HUDEP-2 (cell line): Measurements from ENCODE around the gene CPT1B.

ENCODE experiments used
- DNase-seq, 76 experiments: peaks; one replicate each; lab custom pipeline; 2025; ENCODE audit not compliant: unreplicated experiment in 76 of 76; lab: John Stamatoyannopoulos, UW

CPT1B gene

DNA sequence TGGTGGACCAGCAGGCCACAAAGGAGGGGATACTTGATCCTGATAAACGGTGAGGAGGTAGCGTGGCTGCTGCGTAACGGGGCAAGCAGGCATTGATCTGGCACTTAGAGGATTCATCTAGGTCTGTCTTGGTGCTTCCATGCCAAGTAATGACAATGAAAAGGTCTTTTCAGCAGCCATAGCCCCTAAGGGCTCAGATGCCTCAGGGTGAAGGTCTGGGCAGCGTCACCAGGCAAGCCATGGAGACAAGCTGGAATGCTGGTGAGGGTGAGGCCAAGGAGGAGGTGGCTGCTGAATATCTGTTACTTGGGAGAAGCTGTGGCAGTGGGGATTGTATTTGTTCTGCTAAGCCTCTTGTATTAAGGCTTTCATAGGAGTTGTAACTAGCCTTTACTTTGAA lies 9.2 kb upstream of the CPT1B start:
- DNase-seq, result no peak

DNA sequence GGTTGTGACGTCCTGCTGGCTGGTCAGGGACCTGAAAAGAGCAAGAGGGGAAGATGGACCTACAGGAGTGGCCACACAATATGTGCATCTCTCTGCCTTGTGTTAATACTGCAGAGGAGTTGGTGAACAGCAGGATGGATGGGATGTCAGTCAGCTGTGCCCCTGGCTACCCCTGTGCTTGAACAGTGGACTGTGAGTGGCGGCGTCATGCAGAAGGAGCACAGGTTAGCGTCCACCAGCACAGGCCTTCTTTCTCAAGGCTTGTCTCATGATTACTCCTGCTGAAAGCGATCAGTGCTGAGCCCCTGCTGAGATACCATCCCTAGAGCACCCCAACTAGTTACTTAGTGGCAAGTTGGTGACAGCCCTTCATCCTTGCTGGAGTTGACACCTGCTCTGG lies 8.2 kb upstream of the CPT1B start:
- no peak for DNase-seq

DNA sequence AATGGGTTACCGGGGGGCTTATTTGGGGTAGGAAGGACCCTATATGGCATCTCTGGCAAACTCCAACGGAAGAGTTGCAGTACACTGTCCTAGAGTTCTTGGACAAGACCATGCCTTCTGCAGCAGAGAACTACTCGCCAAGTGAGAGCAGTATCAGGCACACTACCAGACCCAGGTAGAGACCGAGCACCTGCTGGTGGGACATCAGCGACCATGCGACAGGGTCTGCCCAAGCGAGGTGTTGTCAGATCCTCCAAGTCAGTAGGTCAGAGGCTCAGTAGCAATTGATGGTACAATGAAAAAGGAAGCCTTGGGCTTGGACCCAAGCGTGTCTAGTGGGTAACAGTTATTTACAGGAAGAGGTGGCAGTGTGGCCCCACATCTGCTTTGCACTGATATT lies 7.6 kb upstream of the CPT1B start:
- DNase-seq, result no peak

DNA sequence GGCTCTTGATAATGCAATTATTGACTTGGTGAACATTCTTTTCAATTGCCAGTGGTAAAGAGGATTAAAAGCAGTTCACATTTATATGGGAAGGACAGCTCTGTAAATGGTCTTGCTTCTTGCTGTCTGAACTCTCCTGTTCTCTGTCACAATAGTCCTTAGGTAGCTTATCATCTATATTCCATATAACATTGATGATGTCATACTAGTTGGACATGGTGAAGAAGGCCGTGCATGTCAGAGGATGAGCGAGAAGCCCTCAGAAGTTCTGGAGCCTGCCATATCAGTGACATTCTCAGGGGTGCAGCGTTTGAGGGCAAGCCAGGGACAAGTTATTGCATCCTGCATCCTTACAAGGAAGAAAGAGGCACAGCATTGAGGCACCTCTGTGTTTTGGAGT lies 7.0 kb upstream of the CPT1B start:
- DNase-seq, result no peak

DNA sequence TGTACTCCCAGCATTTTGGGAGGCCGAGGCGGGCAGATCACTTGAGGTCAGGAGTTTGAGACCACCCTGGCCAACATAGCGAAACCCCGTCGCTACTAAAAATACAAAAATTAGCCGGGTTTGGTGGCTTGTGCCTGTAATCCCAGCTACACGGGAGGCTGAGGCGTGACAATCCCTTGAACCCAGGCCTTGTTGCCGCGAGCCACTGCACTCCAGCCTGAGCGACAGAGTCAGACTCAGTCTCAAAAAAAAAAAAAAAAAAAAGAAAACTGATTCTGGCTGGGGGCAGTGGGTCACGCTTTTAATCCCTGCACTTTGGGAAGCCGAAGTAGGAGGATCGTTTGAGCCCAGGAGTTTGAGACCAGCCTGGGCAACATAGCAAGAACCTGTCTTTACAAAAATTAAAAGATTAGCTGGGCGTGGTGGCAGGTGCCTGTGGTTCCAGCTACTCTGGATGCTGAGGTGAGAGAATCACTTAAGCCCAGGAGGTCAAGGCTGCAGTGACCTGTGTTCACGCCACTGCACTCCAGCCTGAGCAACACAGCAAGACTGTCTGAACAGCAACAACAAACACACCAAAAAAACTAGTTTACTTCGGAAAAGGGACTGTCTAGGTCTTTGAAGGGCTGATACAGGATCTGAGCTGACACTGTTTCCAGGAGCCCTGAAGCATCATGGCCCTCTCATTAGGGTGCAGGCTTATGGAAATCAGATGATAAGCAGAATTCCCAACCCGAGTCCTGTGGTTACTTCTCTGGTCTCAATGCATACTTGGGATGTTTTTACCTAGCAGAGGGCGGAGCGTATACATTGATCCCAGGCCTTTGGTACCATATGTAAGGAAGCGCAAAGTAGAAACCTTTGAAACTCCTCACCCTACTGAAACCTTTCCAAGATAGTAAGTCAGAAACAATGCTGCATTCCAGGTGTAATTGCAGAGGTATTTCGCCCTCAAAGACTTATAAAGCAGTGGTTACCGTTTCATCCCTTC lies 6.2 kb upstream of the CPT1B start:
- no peak for DNase-seq

DNA sequence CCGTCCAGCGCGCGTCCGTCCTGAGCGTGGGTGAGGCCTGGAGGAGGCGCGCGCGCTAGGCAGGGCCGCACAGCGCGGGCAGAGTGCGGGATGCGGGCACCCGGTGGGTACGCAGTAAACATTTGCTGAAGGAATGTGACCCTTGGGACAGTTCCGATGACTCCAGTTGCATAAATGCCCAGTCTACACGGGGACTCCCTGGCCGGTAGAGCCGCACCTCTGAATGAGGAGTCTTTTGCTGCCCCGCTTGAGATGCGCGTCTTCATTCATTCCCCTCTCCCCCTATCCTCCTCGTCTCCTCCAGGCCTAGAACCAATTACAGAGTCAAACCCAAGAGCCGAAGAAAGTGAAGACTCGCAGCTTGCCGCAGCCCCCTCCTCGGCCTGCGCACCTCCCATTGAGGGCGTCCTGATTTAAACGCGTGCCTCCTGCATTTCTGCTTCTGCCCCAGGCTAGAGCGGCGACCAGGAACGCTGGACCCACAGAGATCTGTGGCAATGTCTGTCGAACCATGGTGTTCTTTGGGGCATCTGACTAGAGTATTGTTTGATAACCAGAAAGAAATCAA lies 5.2 kb upstream of the CPT1B start:
- DNase-seq, result peak in 1 of 76 experiments; percentile 61

DNA sequence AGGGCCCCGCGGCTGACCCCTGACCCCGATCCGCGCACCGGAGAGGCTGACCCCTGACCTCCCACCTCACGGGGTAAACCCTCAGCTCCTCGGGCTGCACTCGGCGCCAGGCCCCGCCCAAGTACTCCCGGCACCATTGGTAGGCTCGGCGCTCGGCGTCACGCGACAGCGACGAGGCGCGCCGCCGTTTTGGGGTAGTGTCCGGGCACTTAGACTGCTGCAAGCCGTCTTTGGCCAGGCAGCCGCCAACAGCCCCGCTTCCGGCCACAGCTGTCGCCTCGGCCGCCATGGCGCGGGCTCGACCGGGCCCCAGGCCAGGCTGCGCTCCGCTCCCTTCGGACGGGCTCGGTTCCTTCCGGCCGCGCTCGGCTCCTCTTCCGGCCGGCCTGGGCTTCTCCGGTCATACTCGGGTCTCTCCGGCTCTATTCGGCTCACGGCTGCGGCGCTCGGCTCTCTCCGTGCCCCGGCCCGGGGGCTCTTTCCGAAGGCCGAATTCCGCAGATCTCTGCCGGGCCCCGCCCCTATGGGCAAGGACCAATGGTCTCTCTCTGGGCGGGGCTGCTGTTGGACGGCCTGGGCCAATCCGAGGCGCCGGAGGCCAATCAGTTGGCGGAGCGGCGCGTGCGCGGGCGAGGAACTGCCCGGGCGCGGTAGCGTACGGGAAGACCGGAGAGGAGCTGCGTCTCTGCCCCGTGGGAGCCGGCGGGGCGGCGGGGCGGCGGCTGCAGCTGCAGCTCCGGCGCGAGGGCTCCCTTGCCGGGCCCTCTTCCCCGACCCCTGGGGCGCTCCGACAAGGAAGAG lies 4.5 kb upstream of the CPT1B start, which contains the start of gene CHKB:
TSS of gene CHKB (minus strand) at position 357 of the 801 bp plus-strand sequence. CDS start at position 289, 68 bp downstream.
- DNase-seq, result peak; percentile 36 to 99 (median 96)

DNA sequence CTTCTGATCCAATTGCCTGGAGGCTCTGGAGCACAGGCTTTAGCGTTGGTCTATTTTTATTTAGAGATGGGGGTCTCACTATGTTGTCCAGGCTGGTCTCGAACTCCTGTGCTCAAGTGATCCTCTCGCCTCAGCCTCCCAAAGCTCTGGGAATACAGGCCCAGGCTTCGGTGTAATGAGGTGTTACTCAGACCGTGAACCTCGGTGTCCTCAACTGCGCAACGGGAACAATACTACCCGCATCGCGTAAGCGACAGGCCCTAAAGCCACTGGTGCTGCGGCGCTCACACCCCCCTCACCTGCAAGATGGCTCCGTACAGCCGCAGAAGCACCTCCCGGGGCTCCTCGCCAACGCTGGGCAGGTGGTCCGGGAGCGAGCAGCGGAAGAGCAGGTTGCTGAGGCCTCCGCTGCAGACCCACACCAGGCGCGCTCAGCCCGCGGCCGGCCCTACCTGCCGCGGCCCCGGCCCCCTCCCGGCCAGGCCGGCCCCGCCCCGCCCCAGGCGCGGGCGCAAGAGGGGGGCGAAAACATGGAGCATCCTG lies 3.8 kb upstream of the CPT1B start:
- DNase-seq, result peak in 2 of 76 experiments; percentile 15 to 45

DNA sequence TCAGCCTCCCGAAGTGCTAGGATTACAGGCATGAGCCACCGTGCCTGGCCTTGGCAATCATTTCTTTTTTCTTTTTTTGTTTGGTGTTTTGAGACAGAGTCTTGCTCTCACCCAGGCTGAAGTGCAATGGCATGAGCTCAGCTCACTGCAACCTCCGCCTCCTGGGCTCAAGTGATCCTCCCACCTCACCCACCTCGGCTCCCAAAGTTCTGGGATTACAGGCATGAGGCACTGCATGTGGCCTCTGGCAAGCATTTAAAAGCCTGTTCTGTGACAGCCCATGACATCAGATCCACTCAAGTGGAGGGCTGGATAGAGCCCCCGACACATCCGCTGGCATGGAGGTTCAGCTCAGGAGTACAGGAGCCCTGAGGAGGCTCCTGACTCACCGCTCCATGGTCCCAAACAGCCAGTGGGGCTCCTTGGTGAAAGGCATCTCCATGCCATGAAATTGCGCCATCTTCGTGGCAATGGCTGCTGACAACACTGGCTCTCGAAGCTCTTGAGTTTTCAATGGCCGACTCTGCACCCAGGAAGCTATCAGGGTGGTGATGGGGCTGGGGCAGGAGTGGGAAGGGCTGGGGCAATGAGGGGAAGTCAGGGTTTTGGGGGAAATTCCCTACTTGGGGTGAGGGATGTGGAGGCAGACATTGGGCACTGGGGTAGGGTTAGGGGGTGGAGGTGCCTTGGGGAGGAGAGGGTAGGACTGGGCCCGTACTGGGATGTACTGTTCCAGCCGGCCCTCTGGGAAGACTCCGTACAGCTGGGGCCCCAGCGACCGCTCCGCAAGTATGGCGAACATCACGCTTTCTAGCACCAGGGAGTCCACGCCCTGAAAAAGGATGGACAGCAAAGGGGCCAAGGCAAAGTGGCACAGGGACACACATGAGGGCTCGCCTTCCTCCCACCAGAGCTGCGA lies 3.1 kb upstream of the CPT1B start:
- DNase-seq, result no peak

DNA sequence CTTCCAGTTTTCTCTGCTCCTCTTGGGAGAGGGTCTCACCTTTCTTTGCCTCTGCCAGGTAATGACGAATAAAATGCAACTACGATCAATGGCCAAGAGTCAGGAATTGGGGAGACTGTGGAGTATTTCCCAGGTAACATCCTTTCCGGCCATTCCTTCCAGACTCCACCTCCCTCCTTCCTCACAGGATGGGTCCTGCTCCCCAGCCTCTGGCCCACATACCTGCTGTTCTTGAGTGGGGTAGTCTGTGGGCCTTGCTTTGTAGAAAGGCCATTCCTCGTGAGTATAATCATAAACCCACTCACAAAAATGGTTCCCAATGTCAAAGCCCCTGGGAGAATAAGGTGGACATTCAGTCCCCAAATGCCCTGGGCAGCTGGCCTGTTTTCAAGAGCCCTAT lies 1.5 kb upstream of the CPT1B start:
- DNase-seq, result no peak

DNA sequence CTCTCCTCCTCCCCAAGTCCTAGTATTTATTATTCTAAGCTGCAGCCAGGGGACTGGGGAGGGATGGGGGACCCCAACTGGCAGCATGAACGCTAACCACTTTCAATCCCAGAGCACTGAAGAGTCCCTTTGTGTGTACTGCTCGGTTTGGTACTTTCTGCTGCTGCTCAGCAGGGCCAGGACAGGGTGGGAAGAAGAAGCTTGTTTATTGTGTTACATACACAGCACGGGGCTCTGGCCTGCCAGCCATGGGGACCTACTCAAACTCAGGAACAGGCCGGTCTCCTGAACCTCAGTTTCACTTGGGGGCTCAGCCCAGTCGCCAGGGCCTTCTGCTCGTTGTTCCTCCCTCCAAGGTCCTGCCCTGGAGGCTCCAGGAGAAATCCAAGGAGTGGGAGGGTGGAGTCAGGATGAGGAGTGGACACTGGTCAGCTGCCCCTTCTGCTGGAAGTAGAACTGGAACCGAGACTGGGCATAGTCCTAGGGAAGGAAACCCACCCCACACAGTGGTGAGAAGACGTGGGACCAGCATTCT lies 616 bp upstream of the CPT1B start:
- no peak for DNase-seq

DNA sequence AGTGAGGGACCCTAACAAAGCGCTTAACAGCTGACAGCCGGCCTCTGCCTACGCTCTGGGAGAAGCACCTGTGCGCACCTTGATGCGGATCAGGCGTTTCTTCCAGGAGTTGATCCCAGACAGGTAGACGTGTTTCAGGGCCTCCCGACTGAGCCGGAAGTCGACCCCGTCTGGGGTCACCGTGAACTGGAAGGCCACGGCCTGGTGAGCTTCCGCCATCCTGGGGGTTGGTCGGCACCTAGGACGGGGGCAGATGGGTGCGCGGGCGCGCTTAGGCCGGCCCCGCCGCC lies 585 bp downstream of the CPT1B start:
- DNase-seq, result no peak

DNA sequence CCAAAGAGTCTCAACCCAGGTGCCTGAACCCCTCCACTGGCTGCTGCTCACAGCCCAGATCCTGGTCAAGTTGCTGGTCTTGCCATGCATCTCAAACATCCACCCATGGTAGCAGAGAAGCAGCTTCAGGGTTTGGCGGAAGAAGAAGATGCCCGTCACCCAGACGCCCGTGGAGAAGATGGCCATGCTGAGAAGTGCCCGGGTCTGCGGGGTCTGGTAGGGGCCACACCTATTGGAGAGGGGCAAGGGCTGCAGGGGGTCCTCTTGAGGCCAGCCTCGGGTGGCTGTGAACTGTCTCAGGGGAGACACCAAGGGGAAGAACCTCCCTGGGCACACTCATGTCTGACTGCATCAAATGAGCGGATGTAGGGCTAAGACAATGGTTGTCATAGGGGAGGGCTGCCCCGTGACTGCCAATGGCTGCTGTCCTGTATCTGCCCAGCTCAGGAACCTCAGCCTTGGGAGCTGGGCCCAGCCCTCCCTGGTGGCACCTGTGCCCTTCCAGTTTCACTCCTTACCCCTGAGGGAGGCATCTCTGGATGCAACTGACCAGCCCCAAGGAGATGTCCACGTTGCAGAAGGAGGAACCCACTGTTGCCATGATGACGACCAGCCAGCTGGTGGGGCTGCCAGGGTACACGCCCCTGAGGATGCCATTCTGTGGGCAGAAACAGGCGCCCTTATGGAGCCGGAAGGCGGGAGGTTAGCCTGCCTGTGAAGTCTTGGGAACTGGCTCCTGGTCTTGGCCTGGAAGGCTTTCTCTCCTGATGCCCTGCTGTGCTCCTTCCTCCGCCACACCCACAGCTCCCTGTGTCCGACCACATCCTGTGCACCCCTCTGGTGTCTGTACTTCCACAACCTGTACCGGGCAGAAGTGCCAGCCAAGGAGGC lies 1.2 kb downstream of the CPT1B start:
- no peak for DNase-seq

DNA sequence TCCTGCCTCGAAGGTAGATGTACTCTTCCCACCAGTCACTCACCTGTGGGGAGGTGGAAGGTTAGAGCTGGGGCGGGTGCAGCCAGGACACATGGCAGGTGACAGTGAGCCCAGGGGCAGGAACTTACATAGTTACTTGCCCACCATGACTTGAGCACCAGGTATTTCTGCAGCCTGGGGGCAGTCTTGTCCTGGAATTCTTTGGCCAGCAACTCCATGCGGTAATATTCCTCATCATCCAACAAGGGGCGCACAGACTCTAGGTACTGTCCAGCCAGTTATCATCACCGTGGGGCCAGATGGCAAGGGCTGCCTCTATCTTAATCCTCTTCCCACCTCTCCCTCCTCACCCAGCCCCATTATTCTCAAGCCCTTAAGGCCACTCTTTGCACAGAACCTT lies 2.2 kb downstream of the CPT1B start:
- DNase-seq, result peak in 17 of 76 experiments; percentile 2 to 44 (median 10)

DNA sequence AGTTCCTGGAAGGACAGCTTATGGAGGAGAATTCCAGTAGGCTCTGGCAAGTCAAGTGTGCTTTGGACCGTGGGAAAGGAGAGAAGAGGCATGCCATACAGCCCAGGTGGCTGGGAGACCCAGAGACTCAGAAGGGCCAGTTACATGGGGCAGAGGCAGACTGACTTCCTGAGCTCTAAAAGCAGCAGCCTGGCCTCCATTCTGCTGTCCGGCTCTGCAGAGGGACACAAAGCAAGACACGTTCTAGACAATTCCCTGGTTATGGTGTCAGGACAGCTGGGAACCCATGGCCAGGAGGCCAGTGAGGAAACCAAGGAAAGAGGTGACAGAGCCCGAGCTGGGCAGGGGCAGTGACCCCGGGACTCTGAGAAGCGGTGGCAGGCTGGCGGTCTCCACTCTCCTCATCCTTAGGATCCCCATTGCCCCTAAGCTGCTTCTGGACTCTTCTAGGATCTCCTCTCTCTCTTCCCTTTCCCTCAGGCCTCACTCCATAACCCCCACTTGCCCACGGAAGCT lies 2.7 kb downstream of the CPT1B start:
- DNase-seq, result no peak

DNA sequence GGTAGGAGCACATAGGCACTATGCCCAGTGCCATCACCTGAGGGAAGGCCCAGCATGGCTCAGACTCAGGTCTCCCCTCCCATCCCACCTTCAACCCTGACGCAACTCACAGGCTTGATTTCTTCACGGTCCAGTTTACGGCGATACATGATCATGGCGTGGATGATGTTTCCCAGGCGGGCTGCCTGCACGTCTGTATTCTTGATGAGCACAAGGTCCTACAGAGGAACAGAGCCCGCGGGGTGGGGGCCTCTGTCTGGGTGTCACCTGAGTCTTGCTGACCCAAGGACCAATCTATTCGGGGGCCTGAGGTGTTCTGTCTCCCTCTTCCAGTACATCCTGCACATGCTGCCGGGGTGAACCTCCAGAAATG lies 3.9 kb downstream of the CPT1B start:
- no peak for DNase-seq

DNA sequence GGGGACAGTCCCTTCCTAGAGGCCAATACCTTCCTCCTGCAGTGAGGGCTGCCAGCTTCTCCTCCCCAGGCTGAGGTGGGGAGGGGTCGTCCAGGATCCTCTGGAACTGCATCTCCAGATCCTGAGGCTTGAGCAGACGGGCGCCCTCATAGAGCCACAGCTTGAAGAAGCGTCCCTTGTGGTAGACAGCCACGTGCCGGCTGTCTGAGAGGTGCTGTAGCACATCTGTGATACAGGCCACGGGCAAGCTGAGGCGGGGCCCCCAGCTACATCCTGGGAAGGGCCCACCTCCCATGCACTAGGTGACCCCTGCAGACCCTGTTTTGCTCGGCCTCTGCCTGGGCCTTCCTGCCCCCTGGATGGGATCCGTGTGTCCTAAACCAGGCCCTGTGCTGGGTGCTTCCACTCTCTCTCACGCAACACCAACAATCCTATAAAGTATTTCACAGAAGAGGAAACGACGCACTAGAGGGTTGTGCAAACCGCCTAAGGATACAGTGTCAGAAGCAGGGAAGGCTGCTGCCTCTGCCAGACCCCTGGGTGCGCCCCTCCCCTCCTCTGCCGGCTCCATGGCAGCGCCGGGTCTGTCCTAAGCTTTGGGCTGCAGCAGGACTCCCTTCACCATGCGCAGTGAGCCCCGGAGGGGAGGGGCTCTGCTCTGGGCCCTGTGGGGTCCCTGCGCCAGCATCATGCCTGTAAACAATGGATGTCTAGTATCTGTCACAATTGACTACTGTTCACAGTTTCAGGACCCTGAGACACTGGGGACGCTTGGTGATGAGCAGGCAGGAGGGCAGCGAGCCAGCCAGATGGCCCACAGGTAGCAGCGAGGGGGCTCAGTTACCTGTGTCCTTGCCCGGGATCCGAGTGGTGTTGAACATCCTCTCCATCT lies 4.5 kb downstream of the CPT1B start:
- DNase-seq, result no peak

DNA sequence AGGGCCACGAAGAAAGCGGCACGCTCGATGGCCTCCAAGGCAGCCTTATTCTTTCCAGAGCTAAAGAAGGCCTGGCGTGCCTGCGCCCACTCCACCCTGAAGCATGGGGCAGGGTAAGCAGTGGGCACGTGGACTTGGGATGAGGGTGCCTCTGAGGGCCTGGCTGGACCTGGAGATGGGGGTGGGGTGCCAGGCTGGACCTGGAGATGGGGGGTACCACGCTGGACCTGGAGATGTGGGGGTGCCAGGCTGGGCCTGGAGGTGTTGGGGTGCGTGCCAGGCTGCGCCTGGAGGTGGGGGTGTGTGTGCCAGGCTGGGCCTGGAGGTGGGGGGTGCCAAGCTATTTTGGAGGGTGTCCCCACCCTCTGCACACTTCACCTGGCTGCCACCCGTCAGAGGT lies 5.3 kb downstream of the CPT1B start:
- no peak for DNase-seq
